Measurements from ENCODE around the gene CCL18. TPM values are rescaled to one million over a fixed set of nuclear protein-coding genes. Genes with fewer than 3 reads are reported as not detected.

CCL18 gene
- total RNA-seq, 2 experiments from 2014 or later, result not detected

- no peaks in the 10 kb centered on the region for H4K20me1 ChIP-seq (ENCODE audit: insufficient read depth, low read length)
- intact Hi-C loops (cut with micrococcal nuclease; ENCODE audit: unreplicated experiment), result no loop called here
- H2AFZ ChIP-seq (ENCODE audit: low read length), result no peak overlapping the region
- H3K4me3 ChIP-seq (ENCODE audit: low read depth, low read length, poor library complexity, severe bottlenecking), result no peak overlapping the region
- no peak for DNase-seq (ENCODE audit: low spot score)
- H3K4me1 ChIP-seq (ENCODE audit: insufficient read depth, low read length, poor library complexity, severe bottlenecking), result no peaks in the 10 kb centered on the region
- H3K9me2 ChIP-seq (ENCODE audit: insufficient read depth, low read length), result no peaks in the 10 kb centered on the region
- no peak overlapping the region for H3K4me2 ChIP-seq (ENCODE audit: low read length)
- H3K27ac ChIP-seq (ENCODE audit: low read depth, low read length, poor library complexity, severe bottlenecking), result no peak overlapping the region
- BruUV-seq (replicated peaks), result no TSS peak
- CTCF ChIA-PET (ENCODE audit: unreplicated experiment), result no interaction called here
- TF ChIP-seq EZH2phosphoT487 (IDR thresholded peaks at IDR 0.05; ENCODE audit: borderline replicate concordance, low read depth, low read length) (no peak), CTCF (conservative IDR thresholded peaks at IDR 0.05; ENCODE audit: low read length) (no peak)
- POLR2A ChIA-PET, result no interaction called here
- no peaks in the 10 kb centered on the region for H3K79me2 ChIP-seq (ENCODE audit: insufficient read depth, low read depth, low read length)
- no peaks in the 10 kb centered on the region for H3K36me3 ChIP-seq (ENCODE audit: insufficient read depth, low read length)
- no peaks in the 10 kb centered on the region for H3K9me3 ChIP-seq (ENCODE audit: low read length)
Observed at GRCh38 chr17:36049643-36050042, 14.4 kb upstream of the CCL18 start.

- Histone ChIP-seq H3K9me2 (ENCODE audit: insufficient read depth, low read length) (no peaks in the 10 kb centered on the region), H3K27ac (ENCODE audit: low read depth, low read length, poor library complexity, severe bottlenecking) (no peak overlapping the region), H3K36me3 (ENCODE audit: insufficient read depth, low read length) (no peaks in the 10 kb centered on the region), H3K4me1 (ENCODE audit: insufficient read depth, low read length, poor library complexity, severe bottlenecking) (no peaks in the 10 kb centered on the region), H3K79me2 (ENCODE audit: insufficient read depth, low read depth, low read length) (no peaks in the 10 kb centered on the region), H4K20me1 (ENCODE audit: insufficient read depth, low read length) (no peaks in the 10 kb centered on the region), H2AFZ (ENCODE audit: low read length) (no peak overlapping the region), H3K9me3 (ENCODE audit: low read length) (no peaks in the 10 kb centered on the region), H3K4me2 (ENCODE audit: low read length) (no peak overlapping the region), H3K4me3 (ENCODE audit: low read depth, low read length, poor library complexity, severe bottlenecking) (no peak overlapping the region)
- BruUV-seq (replicated peaks), result no TSS peak
- POLR2A ChIA-PET, result no interaction called here
- DNase-seq (ENCODE audit: low spot score), result no peak
- TF ChIP-seq EZH2phosphoT487 (IDR thresholded peaks at IDR 0.05; ENCODE audit: borderline replicate concordance, low read depth, low read length) (no peak), CTCF (conservative IDR thresholded peaks at IDR 0.05; ENCODE audit: low read length) (no peak)
- intact Hi-C loops (cut with micrococcal nuclease; ENCODE audit: unreplicated experiment), result no loop called here
- CTCF ChIA-PET (ENCODE audit: unreplicated experiment), result no interaction called here
Observed at GRCh38 chr17:36055171-36055570, 8.9 kb upstream of the CCL18 start.

- BruUV-seq (replicated peaks), result no TSS peak
- no peaks in the 10 kb centered on the region for H3K4me1 ChIP-seq (ENCODE audit: insufficient read depth, low read length, poor library complexity, severe bottlenecking)
- no peaks in the 10 kb centered on the region for H4K20me1 ChIP-seq (ENCODE audit: insufficient read depth, low read length)
- no peaks in the 10 kb centered on the region for H3K36me3 ChIP-seq (ENCODE audit: insufficient read depth, low read length)
- no peak overlapping the region for H3K4me3 ChIP-seq (ENCODE audit: low read depth, low read length, poor library complexity, severe bottlenecking)
- TF ChIP-seq EZH2phosphoT487 (IDR thresholded peaks at IDR 0.05; ENCODE audit: borderline replicate concordance, low read depth, low read length), result no peak
- CTCF ChIA-PET (ENCODE audit: unreplicated experiment), result no interaction called here
- H2AFZ ChIP-seq (ENCODE audit: low read length), result no peak overlapping the region
- no peaks in the 10 kb centered on the region for H3K79me2 ChIP-seq (ENCODE audit: insufficient read depth, low read depth, low read length)
- H3K27ac ChIP-seq (ENCODE audit: low read depth, low read length, poor library complexity, severe bottlenecking), result no peak overlapping the region
- no peak for DNase-seq (ENCODE audit: low spot score)
- no peak overlapping the region for H3K4me2 ChIP-seq (ENCODE audit: low read length)
- intact Hi-C loops (cut with micrococcal nuclease; ENCODE audit: unreplicated experiment), result no loop called here
- POLR2A ChIA-PET, result no interaction called here
- H3K9me2 ChIP-seq (ENCODE audit: insufficient read depth, low read length), result no peaks in the 10 kb centered on the region
- H3K9me3 ChIP-seq (ENCODE audit: low read length), result no peaks in the 10 kb centered on the region
Observed at GRCh38 chr17:36055921-36056520, 8.1 kb upstream of the CCL18 start.
